NB4 (cell line): ENCODE data around the gene NUP98.
"Not testable (repeated sequence)": the region's sequence is repeated elsewhere in the genome, so short reads cannot be mapped to it uniquely, and the experiment has no call there.

Experiments used
- DNase-seq: peaks from one replicate; pipeline ENCODE4 v3.0.0; 2010; ENCODE audit warnings: low read depth
- H3K4me3 ChIP-seq: one replicate; pipeline ENCODE4 v1.5.1; 2011; ENCODE audit warnings: mild to moderate bottlenecking, low read depth, low read length, moderate library complexity
- CTCF ChIP-seq: IDR thresholded peaks from one replicate; pipeline ENCODE4 v1.5.1; 2012; ENCODE audit warnings: low read depth, low read length
- MAX ChIP-seq: IDR thresholded peaks from 2 replicates; pipeline ENCODE4 v1.6.1; 2011; ENCODE audit warnings: low read depth, low read length
- MYC ChIP-seq: IDR thresholded peaks from 2 replicates; pipeline ENCODE4 v1.6.1; 2011; ENCODE audit warnings: low read depth, low read length
- POLR2A ChIP-seq: IDR thresholded peaks from 2 replicates; pipeline ENCODE4 v1.6.1; 2011; ENCODE audit warnings: mild to moderate bottlenecking; ENCODE audit not compliant: insufficient read length; ENCODE audit errors: extremely low read depth

The NUP98 gene

GRCh38 chr11:3662856-3663255 is 134.5 kb downstream of the NUP98 start:
- TF ChIP-seq MAX (no peak), CTCF (no peak)
- DNase-seq: no peak
- no peak overlapping the region for H3K4me3 ChIP-seq

GRCh38 chr11:3660960-3661359 is 136.4 kb downstream of the NUP98 start:
- TF ChIP-seq CTCF (no peak), MYC (no peak), POLR2A (no peak), MAX (no peak)
- no peak for DNase-seq
- H3K4me3 ChIP-seq: no peak overlapping the region

GRCh38 chr11:3659595-3660515 is 137.5 kb downstream of the NUP98 start:
- DNase-seq: no peak
- no peak for TF ChIP-seq MYC
- TF ChIP-seq MAX: no peak
- TF ChIP-seq CTCF: no peak
- no peak for TF ChIP-seq POLR2A
- no peak overlapping the region for H3K4me3 ChIP-seq

GRCh38 chr11:3658252-3658651 is 139.1 kb downstream of the NUP98 start:
- TF ChIP-seq CTCF: no peak
- TF ChIP-seq MYC: no peak
- no peak for TF ChIP-seq MAX
- TF ChIP-seq POLR2A: no peak
- no peak overlapping the region for H3K4me3 ChIP-seq
- DNase-seq: no peak

- not testable (repeated sequence) for H3K4me3 ChIP-seq, DNase-seq
Observed at GRCh38 chr11:3657331-3657730, 140.0 kb downstream of the NUP98 start.

GRCh38 chr11:3655547-3655946 is 141.8 kb downstream of the NUP98 start:
- no peak overlapping the region for H3K4me3 ChIP-seq
- TF ChIP-seq MAX (no peak), CTCF (no peak), MYC (no peak)
- DNase-seq: no peak

GRCh38 chr11:3652514-3652913 is 144.8 kb downstream of the NUP98 start:
- not testable (repeated sequence) for H3K4me3 ChIP-seq, DNase-seq

GRCh38 chr11:3649374-3649773 is 148.0 kb downstream of the NUP98 start:
- not testable (repeated sequence) for H3K4me3 ChIP-seq, DNase-seq

GRCh38 chr11:3648843-3649242 is 148.5 kb downstream of the NUP98 start:
- DNase-seq, H3K4me3 ChIP-seq: not testable (repeated sequence)
